CD4-positive, alpha-beta T cell treated with Interleukin-12 subunit alpha and Interleukin-12 subunit beta, for 1 hour (primary cell): ENCODE results near the gene ORM2.
"Not testable (repeated sequence)": the region's sequence is repeated elsewhere in the genome, so short reads cannot be mapped to it uniquely, and the experiment has no call there.

Source experiments
- DNase-seq: peaks from one replicate; pipeline ENCODE4 v3.0.0-alpha.2; 2020

Gene ORM2

DNA sequence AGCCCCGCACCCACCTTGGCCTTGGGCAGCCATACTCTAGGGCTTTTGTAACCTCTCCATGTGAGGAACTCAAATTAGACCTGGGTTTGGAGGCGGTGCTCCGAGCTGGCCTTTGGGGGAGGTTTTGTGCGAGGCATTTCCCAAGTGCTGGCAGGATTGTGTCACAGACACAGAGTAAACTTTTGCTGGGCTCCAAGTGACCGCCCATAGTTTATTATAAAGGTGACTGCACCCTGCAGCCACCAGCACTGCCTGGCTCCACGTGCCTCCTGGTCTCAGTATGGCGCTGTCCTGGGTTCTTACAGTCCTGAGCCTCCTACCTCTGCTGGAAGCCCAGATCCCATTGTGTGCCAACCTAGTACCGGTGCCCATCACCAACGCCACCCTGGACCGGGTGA is at the start of gene ORM2:
Gene ORM2 (plus strand): TSS at position 245 of the 398 bp plus-strand sequence. CDS start 36 bp downstream, at position 281.
- not testable (repeated sequence) for DNase-seq

DNA sequence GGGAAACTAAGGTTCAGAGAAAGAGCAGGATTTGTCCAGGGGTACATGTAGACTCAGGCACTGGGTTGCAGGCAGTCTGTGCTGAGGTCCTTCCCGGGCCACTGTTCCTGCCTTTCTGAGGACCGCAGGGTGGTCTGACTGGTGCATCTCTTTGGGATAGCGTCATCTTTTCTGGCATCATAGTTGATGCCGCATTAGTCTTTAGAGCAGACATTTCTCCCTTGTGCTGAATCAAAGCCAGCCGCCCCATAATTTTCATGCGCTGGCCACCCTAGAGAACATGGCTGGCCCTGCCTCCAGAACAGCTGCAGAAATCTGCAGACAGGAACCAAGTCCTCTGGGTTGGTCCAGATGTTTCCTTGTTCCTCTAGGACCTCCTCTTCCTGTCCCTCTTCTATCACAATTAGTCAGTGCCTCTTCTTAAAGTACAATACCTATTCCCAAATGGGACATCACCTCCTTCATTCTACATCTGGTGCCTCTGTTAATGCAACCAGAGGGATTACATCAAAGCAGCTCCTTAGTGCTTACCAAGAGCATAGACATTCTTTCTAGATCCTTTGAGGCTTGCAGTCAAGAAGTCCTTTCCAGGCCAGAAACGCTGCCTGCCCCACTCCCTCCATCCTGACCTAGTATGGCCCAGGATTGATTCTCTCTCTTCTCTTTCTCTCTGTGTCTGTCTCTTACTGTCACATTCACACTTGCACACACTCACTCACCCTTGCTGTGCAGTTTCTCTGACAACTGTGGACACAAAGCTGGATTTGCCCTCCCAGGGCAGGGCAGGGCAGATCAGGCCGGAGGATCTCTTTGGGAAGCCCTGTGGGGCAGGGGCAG is 48.8 kb upstream of the ORM2 start:
- no peak for DNase-seq

DNA sequence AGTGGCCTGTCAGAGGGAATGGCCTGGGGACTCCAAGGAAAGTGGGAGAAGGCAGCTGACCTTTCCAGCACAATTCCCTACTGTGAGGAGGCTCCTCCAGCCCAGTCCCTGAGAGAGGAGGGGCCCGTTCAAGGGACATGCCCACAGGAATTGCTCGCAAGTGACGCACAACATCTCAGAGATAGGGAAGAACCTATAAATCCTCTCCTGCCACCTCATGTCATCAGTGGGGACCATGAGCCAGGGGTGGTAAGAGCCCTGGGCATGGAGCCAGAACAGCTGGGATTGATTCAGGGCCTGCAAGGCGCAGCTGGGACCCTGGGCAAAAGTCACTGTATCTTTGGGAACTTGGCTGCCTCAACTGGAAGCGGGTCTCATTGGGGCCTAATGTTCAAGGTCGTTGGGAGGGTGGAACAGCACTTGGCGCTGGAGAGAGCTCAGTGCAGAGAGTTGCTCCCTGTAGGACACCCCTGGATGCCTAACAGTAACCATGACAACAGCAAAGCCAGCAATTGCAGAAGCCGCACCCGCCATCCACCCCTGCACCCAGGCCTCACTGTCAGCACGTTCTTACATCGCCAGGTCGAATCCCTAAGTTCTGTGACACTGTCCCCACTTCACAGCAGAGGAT is 48.1 kb upstream of the ORM2 start:
- no peak for DNase-seq

DNA sequence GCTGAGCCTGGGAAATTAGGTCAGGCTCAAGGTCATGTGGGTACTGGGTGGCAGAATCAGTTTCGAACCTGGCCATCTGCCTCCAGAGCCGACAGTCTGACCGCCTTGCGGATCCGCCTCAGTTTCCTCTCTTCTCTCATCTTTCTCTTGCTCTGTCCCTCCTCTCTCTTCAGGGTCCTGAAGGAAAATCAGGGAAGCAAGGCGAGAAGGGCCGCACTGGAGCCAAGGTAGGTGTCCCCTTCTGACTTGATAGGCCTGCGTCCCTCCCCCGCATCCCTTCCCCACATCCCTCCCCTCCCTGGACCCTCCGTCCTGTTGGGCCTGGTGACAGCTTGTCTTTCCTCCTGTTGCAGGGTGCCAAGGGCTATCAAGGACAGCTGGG is 47.6 kb upstream of the ORM2 start:
- no peak for DNase-seq

DNA sequence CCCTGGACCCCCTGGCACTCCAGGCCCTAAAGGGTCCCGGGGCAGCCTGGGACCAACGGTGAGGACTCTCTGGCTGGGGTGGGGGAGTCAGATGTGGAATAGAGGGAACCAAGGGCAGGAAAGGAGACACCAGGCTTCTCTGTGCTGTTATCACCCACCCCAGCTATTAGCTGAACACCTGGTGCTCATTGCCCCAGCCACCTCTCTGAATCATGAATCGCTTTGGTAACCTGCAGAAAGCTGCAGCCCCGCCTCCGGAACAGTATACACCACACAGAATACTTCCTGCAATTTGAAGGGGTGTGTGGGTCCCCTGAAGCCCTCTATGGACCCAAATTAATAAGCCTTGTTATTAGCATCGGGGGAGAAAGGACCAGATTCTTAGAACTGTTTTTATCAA is 47.2 kb upstream of the ORM2 start:
- DNase-seq, result no peak

DNA sequence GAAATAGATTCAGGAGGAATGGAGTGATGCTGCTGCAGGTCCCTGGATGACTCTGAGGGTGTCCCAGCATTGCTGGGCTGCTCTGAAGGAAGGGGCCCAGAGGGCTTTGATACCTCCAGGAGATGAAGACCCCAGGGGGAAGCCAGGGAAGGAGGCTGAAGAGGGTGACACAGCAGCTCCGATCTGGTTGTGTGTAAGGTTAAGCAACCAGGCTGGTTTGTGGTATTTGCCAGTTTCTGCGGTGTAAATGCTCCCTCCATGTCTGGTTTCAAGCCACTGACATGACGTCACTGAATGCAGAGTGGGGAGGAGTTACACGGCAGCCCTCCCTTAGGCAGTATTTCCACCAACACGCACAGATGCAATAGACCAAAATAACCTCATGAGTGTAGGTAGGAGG is 46.7 kb upstream of the ORM2 start:
- no peak for DNase-seq

DNA sequence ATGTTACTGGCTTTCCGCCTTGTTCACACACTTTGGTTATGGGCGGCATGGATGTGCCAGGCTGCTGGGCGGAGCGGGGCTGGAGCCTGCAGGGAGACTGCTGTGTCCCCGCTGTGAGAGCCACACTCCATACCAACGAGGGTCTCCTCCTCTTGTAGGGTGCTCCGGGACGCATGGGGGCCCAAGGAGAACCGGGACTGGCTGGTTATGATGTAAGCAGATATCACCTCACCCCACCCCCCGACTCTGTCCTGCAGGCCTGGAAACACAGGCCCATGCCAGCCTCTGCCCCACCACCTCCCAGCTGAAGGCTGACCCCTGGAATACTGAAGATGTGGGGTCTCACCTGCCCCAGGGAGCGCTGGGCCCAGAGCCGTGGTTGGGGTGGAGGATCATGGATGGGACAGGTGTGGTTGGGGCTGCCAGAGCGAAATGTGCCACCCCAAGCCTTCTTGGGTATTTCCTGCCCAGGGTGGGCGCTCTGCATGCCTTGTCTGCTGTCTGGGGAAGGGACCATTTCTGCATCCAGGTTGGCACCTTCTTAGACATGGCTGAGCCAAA is 46.0 kb upstream of the ORM2 start:
- no peak for DNase-seq

DNA sequence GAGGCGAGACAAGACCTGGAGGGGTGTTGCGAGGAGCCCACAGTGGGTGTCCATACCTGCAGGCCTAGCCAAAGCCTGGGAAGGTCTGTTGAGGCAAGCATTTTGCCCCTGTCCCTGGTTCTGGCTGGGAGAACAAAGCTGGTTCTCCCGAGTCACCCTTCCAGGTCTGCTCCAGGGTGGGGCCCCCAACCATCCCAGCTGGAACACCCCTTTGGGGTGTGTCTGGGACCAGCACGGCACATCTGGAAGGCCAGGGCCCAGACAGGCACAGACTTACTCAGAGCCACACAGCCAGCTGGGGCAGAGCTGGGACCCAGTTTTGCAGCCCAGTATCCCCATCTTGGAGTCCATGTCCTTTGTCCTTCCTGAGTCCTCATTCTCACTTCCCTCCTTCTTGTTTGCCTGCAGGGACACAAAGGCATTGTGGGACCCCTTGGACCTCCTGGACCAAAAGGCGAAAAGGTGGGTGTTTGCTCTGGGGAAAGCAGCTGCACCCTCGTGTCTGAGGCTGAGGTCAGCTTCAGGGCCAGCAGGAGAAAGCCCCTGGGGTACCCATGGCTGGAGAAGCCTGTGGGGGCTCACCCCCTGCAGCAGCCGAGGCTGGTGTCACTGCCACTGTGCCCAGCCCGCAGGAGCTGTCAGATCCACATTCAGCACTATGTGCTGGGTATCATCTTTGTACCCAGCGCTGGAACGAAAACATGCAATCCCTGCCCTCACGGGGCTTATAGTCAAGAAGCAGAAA is 45.2 kb upstream of the ORM2 start:
- DNase-seq, result no peak

DNA sequence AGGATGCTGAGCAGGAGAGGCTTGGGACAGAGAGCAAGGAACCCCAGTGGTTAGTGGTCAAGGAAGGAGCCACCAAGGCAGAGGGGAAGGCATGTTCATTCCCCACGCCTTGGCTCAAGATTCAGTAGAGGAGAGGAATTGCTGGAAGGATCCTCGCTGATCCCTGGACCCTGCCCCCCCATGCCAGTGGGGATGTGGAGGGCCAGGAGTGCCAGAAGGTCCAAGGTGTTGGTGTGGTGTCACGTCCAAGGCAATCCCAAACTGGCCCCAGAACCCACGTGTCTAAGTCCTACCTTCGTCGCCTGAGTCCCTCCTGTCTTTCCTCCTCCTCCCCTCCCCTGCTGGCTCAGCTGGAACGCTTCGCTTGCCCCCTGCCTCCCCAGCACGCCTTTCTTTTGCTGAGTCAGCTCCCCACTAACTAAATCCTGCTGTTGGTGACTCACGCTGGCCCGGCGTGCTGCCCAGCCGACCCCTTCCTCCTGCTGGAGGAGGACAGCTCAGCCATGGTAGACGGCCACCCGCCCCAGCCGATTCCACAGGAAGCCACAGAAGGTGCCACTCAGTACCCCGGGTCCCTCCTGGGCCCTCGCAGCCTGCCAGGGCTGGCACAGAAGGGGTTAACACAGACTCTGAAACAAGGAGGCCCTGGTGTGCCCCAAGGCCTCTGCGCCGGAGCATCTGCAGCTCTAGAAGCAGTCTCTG is 44.4 kb upstream of the ORM2 start:
- no peak for DNase-seq

DNA sequence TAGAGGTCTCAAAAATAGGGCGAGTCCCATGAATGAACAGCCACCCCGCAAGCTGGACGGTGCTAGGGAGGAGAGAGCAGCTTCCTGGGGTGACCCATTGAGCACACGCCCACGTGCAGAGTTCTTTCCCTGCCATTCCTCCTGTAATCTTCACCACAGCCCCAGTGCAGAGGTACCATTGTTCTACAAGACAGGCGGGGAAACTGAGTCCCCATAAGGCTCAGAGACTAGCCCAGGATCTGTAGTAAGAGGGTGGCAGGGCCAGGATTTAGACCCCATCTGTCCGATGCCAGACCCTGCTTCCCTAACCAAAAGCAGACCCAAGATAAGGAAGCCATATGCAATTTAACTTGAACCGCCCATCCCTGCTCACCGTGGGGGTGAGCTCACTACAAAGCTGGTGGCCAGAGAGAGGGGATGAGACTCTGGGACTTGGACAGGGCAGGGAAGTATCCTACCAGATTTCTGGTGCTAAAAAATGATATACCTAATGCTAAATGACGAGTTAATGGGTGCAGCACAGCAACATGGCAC is 43.5 kb upstream of the ORM2 start:
- DNase-seq, result no peak

DNA sequence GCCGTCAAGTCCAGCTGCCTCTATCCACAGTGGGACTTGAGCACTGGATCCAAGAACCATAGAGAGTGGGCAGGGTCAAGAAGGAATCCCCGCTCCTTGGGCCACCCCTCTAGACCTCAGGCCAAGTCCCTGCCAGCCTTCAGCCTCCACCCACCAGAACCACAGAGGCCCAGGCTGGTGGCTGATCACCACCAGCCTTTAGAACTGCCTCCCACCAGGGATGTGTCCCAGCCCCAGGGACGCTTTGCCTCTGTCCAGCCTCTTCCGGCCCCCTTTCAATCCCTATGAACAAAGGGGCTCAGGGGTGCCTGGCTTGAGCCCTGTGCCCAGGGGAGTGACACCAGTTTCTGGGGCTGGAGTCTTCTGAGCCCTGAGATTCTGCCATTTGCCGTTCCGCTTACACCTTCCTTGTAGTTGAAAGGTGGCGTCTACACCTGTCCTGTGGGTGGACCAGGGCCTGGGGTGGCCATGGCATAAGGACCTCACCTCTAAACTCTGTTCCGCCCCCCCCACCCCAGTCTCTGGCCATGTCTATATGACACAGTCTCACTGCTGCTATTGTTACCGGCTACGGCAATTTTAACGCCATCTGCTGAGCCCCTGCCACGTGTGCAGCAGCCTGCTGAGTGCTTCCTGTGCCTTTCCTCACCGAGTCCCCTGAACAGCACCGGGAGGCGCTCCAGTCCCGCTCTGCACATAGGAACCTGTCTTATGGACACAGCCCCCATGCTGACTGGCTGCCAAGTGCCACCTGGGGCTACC is 42.5 kb upstream of the ORM2 start:
- DNase-seq, result no peak

DNA sequence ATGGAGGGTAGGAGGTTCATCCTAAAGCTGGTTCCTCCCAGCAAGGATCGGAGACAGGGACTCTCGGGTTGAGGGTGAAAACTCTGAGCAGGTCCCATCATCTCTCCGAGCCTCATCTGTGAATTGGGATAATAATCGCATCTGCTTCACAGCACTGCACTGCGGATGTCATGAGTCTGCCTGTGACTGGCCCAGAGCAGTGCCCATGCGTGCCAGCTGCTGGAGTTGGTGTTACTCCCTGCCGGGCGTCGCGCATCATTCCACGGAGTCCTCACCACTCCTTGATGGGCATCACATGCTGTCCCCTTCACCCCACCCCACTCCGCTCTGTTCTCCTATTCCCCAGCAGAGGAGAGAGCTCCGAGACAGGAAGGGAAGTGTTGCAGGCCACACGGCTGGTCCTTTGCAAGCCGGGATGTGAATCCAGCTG is 41.9 kb upstream of the ORM2 start:
- no peak for DNase-seq

DNA sequence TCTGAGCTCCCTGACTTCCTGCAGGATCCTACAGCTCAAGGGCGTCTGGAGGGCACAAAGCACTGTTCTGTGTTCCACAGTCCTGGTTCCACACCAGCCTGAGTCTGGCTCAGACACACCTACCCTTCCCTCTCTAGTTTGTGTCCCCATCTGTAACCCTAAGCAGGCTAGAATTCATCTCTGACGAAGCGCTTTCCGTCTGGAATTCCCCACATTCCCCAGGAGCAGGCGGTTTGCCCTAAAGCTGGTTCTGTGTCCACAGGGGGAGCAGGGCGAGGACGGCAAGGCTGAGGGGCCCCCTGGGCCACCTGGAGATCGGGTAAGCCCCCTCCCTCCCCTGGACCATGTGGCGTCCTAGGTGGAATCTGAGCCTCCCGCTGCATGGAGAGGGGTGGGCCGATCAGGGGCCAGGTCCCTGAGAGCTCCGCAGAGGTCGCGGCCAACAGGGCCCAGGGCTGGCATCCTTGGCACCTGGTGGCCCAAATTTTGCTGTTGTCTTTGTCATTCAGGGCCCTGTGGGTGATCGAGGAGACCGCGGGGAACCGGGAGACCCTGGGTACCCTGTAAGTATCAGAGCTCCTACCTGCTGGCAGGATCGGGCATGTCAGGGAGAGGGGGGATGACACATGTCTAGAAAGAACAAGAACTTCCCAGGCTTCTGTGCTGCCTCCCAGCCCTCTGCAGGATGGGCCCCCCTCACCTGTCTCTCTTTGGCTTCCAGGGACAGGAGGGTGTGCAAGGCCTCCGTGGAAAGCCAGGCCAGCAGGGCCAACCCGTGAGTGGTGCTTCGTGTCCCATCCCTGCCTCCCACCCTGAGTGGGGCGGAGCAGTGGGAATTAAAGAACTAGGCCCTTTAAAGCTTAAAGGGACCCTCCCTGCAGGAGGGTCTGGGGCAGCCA is 41.2 kb upstream of the ORM2 start:
- no peak for DNase-seq

DNA sequence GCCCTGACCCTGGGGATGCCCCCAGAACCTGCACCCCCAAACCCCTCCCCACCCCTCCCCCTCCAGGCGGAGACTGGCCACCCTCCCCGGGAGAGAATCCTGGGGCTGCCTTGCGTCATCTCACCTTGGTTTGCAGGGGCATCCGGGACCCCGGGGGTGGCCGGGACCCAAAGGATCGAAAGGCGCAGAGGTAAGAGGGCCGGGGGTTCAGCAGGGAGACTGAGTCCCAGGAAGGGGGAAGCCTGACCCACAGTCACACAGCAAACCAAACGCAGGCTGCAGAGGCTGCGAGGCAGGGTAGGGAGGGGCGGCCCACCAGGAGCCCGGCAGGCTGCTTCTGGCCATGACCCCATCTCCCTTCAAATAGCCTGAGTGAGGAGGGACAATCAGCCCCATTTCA is 40.6 kb upstream of the ORM2 start:
- no peak for DNase-seq

DNA sequence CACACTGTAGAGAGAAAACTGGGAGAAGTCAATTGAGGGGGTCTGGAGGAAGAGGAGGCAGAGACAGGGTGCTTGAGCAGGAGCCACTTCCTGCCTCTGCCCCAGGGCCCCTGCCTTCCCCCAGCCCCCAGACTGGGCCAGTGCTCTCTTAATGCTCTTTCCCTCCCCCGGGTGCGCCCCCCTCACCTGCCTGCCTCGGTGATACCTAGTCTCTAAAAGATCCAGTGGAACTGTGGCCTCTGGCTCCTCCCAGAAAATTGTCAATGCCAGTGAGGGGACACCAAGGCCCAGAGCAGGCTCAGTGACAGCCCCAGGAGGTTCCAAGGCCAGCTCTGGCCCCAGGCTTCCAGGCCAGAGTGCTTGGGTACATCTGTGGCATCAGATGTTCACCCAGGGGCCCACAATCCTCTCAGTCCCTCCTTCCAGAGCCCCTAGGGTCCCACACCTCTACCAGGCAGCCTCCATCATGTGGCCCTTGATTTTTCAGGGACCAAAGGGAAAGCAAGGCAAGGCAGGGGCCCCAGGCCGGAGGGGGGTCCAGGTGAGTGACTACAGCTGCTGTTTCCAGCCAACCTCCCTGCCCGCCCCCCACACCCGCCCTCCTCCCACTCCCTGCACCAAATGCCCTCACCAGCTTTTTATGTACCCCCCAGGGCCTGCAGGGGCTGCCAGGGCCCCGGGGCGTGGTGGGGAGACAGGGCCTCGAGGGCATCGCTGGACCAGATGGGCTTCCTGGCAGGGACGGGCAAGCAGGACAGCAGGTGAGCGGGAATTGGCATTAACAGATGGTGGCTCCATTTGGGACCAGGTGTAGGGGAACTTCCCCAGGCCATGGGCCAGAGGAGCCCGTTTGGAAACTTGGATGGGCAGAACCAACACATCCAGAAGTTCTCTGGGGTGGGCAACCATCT is 39.8 kb upstream of the ORM2 start:
- DNase-seq, result no peak

DNA sequence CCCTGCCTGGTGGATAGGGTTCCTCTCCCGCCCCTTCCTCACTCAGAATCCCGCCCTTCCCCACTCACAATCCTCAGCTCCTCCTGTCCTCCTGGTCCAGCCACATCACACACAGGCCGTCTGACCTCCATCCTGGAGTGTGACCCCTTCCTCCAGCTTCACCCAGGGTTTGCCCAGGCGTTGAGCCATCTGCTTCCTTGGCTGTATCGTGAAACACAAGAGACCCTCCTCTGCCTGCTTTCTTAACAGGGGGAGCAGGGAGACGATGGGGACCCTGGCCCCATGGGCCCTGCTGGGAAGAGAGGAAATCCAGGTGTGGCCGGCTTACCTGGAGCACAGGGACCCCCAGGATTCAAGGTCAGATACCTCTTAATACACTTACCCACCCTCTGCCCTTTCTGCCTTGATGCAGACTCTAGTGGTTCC is 39.1 kb upstream of the ORM2 start:
- no peak for DNase-seq

DNA sequence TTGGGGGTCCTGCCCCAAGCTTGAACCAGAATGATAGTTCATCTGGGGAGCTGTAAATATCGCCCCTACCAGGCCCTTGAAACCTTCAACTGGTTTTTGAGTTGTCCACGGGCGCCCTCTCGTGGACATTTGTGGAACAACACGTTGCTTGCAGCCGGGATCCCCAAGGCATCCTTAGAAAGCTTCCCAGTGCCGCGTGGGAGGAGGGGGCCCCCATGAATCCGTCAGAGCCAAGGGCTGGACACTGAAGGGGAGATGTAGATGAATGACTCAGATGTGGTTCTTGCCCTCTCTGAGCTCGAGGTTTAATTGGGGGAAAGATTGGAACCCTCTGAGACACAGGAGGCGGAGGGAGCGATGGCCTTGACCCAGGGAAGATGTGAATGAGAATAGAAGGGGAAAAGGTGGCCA is 38.6 kb upstream of the ORM2 start:
- peak; percentile 61 for DNase-seq

DNA sequence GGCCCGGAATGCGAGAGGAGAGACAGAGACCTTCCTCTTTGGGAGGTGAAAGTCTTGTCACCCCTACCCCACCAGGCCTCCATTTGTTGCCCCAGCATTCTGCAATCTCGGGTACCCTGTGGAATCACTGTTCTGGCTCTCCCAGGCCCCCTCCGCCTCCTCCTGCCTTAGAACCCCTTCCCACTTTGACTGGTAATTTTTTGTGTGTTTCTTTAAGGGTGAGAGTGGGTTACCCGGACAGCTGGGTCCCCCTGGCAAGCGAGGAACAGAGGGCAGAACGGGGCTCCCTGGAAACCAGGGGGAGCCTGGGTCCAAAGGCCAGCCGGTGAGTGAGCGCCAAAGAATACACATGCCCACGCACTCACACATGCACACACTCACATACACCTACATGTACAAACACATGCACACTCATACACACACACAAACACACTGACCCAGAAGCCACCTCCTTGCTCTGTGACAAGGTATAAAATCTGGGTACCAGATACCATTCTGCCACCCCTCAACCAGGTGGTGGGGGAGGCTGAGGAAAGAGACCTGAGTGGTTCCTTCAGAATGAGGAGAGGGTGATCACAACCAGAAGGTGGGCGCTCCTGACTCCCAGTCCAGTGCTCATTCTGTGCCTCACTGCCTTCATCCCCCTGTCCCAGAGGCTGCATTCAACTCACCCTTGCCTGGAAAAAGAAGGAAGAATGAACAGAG is 37.6 kb upstream of the ORM2 start:
- no peak for DNase-seq

DNA sequence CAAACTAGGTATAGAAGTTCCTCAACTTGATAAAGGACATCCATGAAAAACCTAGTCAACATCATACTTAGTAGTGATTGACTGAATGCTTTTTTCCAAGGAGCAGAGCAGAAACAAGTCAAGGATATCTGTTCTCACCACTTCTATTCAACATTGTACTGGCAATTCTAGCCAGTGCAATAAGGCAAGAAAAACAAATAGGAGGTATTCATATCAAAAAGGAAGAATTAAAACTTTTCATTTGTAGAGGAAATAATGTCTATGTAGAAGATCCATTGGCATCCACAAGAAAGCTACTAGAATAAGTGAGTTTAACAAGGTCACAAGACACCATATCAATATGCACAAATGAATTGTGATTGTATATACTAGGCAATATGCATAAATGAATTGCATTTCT is 35.0 kb upstream of the ORM2 start:
- no peak for DNase-seq
